ENCODE results near the gene GAPDHS. TPM values are rescaled to one million over a fixed set of nuclear protein-coding genes. Genes with fewer than 3 reads are reported as not detected.

GAPDHS gene
- total RNA-seq, 1 experiment from 2014 or later: not detected

DNA sequence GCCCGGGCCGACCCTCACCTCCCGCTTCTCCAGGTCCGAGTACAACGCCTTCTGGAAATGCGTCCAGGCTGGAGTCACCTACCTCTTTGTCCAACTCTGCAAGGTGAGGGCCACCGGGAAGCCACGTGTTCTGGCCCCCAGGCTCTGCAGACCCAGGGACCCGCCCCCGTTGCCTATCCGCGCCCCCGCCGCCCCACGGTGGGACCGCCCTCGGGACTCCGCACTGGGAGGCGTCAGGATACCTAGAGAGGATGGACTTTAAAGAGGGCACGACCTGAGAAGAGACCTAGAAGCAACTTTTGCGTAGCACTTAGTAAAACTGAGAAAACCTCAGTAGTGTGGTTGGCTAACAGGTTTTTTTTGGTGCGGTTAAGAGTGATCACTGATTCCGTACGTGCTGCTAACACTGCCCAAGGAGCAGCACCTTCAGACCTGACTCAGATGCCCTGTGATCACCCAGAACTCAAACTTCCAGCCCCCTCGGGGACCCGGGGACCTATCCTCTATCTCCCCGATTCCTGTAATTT, 12.7 kb downstream of the GAPDHS start:
- no peak for TF ChIP-seq POLR2AphosphoS5 (IDR thresholded peaks at IDR 0.05; ENCODE audit: low read depth, low read length)
- TF ChIP-seq, protein P1, sequence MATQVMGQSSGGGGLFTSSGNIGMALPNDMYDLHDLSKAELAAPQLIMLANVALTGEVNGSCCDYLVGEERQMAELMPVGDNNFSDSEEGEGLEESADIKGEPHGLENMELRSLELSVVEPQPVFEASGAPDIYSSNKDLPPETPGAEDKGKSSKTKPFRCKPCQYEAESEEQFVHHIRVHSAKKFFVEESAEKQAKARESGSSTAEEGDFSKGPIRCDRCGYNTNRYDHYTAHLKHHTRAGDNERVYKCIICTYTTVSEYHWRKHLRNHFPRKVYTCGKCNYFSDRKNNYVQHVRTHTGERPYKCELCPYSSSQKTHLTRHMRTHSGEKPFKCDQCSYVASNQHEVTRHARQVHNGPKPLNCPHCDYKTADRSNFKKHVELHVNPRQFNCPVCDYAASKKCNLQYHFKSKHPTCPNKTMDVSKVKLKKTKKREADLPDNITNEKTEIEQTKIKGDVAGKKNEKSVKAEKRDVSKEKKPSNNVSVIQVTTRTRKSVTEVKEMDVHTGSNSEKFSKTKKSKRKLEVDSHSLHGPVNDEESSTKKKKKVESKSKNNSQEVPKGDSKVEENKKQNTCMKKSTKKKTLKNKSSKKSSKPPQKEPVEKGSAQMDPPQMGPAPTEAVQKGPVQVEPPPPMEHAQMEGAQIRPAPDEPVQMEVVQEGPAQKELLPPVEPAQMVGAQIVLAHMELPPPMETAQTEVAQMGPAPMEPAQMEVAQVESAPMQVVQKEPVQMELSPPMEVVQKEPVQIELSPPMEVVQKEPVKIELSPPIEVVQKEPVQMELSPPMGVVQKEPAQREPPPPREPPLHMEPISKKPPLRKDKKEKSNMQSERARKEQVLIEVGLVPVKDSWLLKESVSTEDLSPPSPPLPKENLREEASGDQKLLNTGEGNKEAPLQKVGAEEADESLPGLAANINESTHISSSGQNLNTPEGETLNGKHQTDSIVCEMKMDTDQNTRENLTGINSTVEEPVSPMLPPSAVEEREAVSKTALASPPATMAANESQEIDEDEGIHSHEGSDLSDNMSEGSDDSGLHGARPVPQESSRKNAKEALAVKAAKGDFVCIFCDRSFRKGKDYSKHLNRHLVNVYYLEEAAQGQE (IDR thresholded peaks at IDR 0.05; ENCODE audit: insufficient read depth in 1 of 2, low read depth in 2 of 2, low read length in 1 of 2): no peak
- no peak for TF ChIP-seq TCF7L2 (IDR thresholded peaks at IDR 0.05; ENCODE audit: low read depth, low read length)
- no peak for TF ChIP-seq CTCF (IDR thresholded peaks at IDR 0.05)
- intact Hi-C loops (cut with micrococcal nuclease; ENCODE audit: unreplicated experiment) (no loop called here), in situ Hi-C loops (cut with HindIII; ENCODE audit: low pct_unique_long_range_greater_than_20kb, low sequenced_read_pairs) (no loop called here)
- BruUV-seq (replicated peaks): no TSS peak
- POLR2A ChIA-PET: no interaction called here
- CTCF ChIA-PET: no interaction called here
- H3K36me3 ChIP-seq (ENCODE audit: control insufficient read depth, insufficient read depth, low read length): peaks cover 6% of the 10 kb centered on the region; the same call in 1 of the 2 replicates
- H3K27me3 ChIP-seq (ENCODE audit: control insufficient read depth, insufficient read depth, low read length): no peaks in the 10 kb centered on the region
- peak overlapping the region; percentile 79 to 98 for H3K4me3 ChIP-seq (ENCODE audit: low read depth in 2 of 2, low read length in 2 of 2)
- peaks cover 12% of the 10 kb centered on the region for H3K4me1 ChIP-seq (ENCODE audit: control insufficient read depth, insufficient read depth, low read length)
- peak overlapping the region; percentile 97 for H3K27ac ChIP-seq (ENCODE audit: low read length)
- no peaks in the 10 kb centered on the region for H3K9me3 ChIP-seq (ENCODE audit: control insufficient read depth, insufficient read depth, low read depth, low read length)
- peak; percentile 79 for ATAC-seq
- DNase-seq (ENCODE audit: low read depth, low spot score): no peak

DNA sequence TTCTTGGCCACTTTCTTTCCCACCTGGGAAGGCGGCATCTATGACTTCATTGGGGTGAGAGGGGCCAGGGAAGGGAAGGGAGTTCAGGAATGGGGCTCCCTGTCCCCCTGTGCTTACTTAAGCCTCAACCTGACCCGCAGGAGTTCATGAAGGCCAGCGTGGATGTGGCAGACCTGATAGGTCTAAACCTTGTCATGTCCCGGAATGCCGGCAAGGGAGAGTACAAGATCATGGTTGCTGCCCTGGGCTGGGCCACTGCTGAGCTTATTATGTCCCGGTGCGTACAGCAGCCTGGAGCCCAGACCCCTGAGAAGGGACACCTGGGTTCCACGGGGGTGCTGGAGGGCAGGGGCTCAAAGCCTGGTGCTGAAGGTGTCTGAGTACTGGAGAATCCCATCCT, 13.3 kb downstream of the GAPDHS start:
- TF ChIP-seq TCF7L2 (IDR thresholded peaks at IDR 0.05; ENCODE audit: low read depth, low read length) (no peak), SIN3A (IDR thresholded peaks at IDR 0.05; ENCODE audit: borderline replicate concordance, insufficient read depth, low read depth, low read length) (no peak), POLR2AphosphoS5 (IDR thresholded peaks at IDR 0.05; ENCODE audit: low read depth, low read length) (no peak), CTCF (IDR thresholded peaks at IDR 0.05) (no peak)
- TF ChIP-seq, protein P1 (IDR thresholded peaks at IDR 0.05; ENCODE audit: insufficient read depth in 1 of 2, low read depth in 2 of 2, low read length in 1 of 2): no peak
- ATAC-seq (no peak), DNase-seq (ENCODE audit: low read depth, low spot score) (no peak)
- Histone ChIP-seq H3K36me3 (ENCODE audit: control insufficient read depth, insufficient read depth, low read length) (peaks cover 6% of the 10 kb centered on the region; the same call in 1 of the 2 replicates), H3K4me3 (ENCODE audit: low read depth in 2 of 2, low read length in 2 of 2) (peak overlapping the region; percentile 79 to 98), H3K27me3 (ENCODE audit: control insufficient read depth, insufficient read depth, low read length) (no peaks in the 10 kb centered on the region), H3K4me1 (ENCODE audit: control insufficient read depth, insufficient read depth, low read length) (peaks cover 12% of the 10 kb centered on the region), H3K27ac (ENCODE audit: low read length) (peak overlapping the region; percentile 97), H3K9me3 (ENCODE audit: control insufficient read depth, insufficient read depth, low read depth, low read length) (no peaks in the 10 kb centered on the region)
- POLR2A ChIA-PET: no interaction called here
- intact Hi-C loops (cut with micrococcal nuclease; ENCODE audit: unreplicated experiment): no loop called here
- in situ Hi-C loops (cut with HindIII; ENCODE audit: low pct_unique_long_range_greater_than_20kb, low sequenced_read_pairs): no loop called here
- CTCF ChIA-PET: no interaction called here
- BruUV-seq (replicated peaks): TSS peak; percentile 91

All from Panc1 (cell line).